ENCODE measurements around the gene SKAP1.

Gene SKAP1

DNA sequence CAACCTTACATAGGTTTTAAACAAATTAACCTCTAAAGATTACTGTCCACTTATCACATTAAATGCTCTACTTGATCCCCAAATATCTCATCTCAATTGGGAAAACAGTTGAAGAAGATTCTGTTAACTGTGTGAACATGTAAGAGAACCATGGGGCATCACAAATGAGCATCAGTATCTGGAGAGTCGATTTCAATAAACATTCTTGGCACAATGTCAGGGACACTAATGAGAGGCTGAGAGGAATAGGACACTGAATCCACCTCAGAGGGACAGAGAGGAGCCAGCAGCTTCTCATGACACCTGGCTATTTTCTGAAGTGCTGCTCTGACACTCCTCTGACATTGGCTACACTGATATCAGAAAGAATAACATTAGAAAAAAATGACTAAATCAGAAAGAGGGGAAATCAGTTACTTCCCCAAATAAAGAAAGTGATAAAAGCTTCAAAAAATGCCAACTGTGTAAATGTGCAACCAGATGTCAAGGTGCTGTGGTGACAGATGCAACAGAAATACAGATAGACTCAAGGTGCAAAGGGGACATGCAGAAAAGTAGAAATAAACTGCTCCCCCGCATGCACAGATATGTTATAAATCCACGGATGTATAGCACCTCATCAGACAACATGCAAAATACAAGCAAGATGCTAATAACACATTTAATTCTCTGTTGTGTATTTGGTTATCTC lies 255.0 kb downstream of the SKAP1 start:
- TF ChIP-seq, protein P1, sequence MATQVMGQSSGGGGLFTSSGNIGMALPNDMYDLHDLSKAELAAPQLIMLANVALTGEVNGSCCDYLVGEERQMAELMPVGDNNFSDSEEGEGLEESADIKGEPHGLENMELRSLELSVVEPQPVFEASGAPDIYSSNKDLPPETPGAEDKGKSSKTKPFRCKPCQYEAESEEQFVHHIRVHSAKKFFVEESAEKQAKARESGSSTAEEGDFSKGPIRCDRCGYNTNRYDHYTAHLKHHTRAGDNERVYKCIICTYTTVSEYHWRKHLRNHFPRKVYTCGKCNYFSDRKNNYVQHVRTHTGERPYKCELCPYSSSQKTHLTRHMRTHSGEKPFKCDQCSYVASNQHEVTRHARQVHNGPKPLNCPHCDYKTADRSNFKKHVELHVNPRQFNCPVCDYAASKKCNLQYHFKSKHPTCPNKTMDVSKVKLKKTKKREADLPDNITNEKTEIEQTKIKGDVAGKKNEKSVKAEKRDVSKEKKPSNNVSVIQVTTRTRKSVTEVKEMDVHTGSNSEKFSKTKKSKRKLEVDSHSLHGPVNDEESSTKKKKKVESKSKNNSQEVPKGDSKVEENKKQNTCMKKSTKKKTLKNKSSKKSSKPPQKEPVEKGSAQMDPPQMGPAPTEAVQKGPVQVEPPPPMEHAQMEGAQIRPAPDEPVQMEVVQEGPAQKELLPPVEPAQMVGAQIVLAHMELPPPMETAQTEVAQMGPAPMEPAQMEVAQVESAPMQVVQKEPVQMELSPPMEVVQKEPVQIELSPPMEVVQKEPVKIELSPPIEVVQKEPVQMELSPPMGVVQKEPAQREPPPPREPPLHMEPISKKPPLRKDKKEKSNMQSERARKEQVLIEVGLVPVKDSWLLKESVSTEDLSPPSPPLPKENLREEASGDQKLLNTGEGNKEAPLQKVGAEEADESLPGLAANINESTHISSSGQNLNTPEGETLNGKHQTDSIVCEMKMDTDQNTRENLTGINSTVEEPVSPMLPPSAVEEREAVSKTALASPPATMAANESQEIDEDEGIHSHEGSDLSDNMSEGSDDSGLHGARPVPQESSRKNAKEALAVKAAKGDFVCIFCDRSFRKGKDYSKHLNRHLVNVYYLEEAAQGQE (IDR thresholded peaks at IDR 0.05; ENCODE audit: insufficient replicate concordance, low read depth), result no peak
- TF ChIP-seq POLR2AphosphoS5 (IDR thresholded peaks at IDR 0.05; ENCODE audit: low read depth), result no peak
- no peak for TF ChIP-seq GABPA (IDR thresholded peaks at IDR 0.05; ENCODE audit: low read depth)
- TF ChIP-seq, protein P2, sequence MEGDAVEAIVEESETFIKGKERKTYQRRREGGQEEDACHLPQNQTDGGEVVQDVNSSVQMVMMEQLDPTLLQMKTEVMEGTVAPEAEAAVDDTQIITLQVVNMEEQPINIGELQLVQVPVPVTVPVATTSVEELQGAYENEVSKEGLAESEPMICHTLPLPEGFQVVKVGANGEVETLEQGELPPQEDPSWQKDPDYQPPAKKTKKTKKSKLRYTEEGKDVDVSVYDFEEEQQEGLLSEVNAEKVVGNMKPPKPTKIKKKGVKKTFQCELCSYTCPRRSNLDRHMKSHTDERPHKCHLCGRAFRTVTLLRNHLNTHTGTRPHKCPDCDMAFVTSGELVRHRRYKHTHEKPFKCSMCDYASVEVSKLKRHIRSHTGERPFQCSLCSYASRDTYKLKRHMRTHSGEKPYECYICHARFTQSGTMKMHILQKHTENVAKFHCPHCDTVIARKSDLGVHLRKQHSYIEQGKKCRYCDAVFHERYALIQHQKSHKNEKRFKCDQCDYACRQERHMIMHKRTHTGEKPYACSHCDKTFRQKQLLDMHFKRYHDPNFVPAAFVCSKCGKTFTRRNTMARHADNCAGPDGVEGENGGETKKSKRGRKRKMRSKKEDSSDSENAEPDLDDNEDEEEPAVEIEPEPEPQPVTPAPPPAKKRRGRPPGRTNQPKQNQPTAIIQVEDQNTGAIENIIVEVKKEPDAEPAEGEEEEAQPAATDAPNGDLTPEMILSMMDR (IDR thresholded peaks at IDR 0.05; ENCODE audit: insufficient read depth, low read length), result no peak
- TF ChIP-seq SPI1 (IDR thresholded peaks at IDR 0.05; ENCODE audit: borderline replicate concordance, low read depth), result no peak
- Histone ChIP-seq H3K27ac (replicated peaks) (no peak overlapping the region), H3K4me3 (replicated peaks; ENCODE audit: insufficient read depth, low read length) (no peak overlapping the region), H3K27me3 (ENCODE audit: insufficient read depth, poor library complexity, severe bottlenecking) (peaks cover 15% of the 10 kb centered on the region)
- no peak for DNase-seq (ENCODE audit: low read depth in 1 of 2, low spot score in 1 of 2)

DNA sequence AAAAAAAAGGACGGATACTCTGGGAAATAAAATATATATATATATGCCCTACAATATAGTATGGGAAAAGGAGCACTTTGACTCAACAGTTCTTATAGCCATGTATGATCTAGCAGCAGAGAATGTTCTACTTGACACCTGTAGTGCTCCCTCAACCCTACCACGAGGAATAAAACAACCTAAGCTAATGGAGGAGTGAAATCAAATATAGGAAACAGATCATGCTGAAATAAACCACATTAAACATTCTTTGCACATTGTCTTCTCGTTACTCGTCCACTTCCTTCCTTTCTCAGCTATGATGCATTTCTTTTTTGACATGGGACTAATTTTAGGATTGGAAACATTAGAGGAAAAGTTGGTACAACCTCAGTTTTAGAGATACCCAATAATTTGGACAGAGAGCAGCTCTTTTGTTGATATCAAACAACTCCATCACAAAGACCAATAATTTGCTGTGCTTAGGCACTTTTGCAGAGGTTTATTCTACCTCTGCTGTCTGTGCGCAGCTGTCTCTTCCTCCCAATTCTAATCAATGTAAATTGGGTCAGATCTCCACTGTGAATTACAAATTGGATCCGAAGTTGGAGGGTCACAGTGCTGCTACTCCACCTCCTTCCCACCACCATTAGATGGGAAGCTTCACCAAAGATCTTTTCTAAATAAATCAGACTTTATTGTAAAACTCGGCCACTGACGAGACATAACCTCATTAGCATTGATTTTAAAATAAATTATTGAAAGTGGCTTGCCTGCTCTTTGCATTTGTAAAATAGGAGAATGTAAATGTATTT lies 256.6 kb downstream of the SKAP1 start:
- peaks cover 15% of the 10 kb centered on the region for H3K27me3 ChIP-seq (ENCODE audit: insufficient read depth, poor library complexity, severe bottlenecking)
- TF ChIP-seq, protein P2 (IDR thresholded peaks at IDR 0.05; ENCODE audit: insufficient read depth, low read length), result no peak
- TF ChIP-seq POLR2AphosphoS5 (IDR thresholded peaks at IDR 0.05; ENCODE audit: low read depth) (no peak), GABPA (IDR thresholded peaks at IDR 0.05; ENCODE audit: low read depth) (no peak), SPI1 (IDR thresholded peaks at IDR 0.05; ENCODE audit: borderline replicate concordance, low read depth) (no peak)
- DNase-seq (ENCODE audit: low read depth in 1 of 2, low spot score in 1 of 2), result no peak
- H3K27ac ChIP-seq (replicated peaks), result no peak overlapping the region
- H3K4me3 ChIP-seq (replicated peaks; ENCODE audit: insufficient read depth, low read length), result no peak overlapping the region

DNA sequence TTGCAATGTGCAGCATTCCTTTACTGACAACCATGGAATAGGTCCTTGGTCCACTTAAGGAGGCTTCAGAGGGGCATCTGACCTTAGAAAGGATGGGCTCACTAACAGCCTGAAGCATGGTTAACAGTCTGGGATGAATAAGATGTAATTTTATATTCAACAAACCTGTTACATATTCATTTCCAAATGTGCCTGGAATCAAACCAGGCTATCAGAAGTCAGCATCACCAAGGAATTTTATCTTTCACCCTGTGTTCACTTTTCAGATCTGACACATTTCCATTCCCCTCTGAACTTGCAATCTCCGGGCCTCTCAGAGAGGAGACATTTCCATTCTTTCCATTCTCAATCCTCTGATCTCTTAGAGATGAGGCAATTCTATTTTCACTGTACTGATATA lies 260.1 kb downstream of the SKAP1 start:
- DNase-seq (ENCODE audit: low read depth in 1 of 2, low spot score in 1 of 2), result no peak
- H3K27me3 ChIP-seq (ENCODE audit: insufficient read depth, poor library complexity, severe bottlenecking), result peaks cover 14% of the 10 kb centered on the region
- TF ChIP-seq SPI1 (IDR thresholded peaks at IDR 0.05; ENCODE audit: borderline replicate concordance, low read depth) (no peak), POLR2AphosphoS5 (IDR thresholded peaks at IDR 0.05; ENCODE audit: low read depth) (no peak), GABPA (IDR thresholded peaks at IDR 0.05; ENCODE audit: low read depth) (no peak)
- TF ChIP-seq, protein P1 (IDR thresholded peaks at IDR 0.05; ENCODE audit: insufficient replicate concordance, low read depth), result no peak
- TF ChIP-seq, protein P2 (IDR thresholded peaks at IDR 0.05; ENCODE audit: insufficient read depth, low read length), result no peak
- no peak overlapping the region for H3K27ac ChIP-seq (replicated peaks)
- no peak overlapping the region for H3K4me3 ChIP-seq (replicated peaks; ENCODE audit: insufficient read depth, low read length)

All from HL-60 (cell line).